ENCODE data around the gene ALOX15B.

- no peak for TF ChIP-seq GATA3 (IDR thresholded peaks at IDR 0.05; ENCODE audit: low read depth, low read length)
- TF ChIP-seq GATA2 (IDR thresholded peaks at IDR 0.05; ENCODE audit: low read depth, low read length) = no peak
These were observed 45.4 kb downstream of the ALOX15B start for GRCh38 chr17:8084250-8084649.

Data from SH-SY5Y (cell line).